OCI-LY3 (cell line): ENCODE results near the gene MRPL4.

Source experiments
- H2AFZ ChIP-seq: fragments of 200-600, 300-600 bp; shearing (Covaris generic); 2 replicates; pipeline ENCODE4 v1.6.0; 2014; ENCODE audit warnings: antibody characterized with exemption, low read depth, low read length
- H3K27ac ChIP-seq: fragments of 200-600, 300-600 bp; sonication (generic); 2 replicates; pipeline ENCODE4 v1.5.1; 2014; ENCODE audit warnings: mild to moderate bottlenecking, low read length, moderate library complexity, mixed read lengths
- H3K27me3 ChIP-seq: fragments of 200-600, 300-600 bp; sonication (generic); 2 replicates; pipeline ENCODE4 v1.6.1; 2014; ENCODE audit warnings: low read depth, low read length, mixed read lengths
- H3K36me3 ChIP-seq: fragments of 200-600, 300-600 bp; sonication (generic); replicated peaks from 2 replicates; pipeline ENCODE3; 2014; ENCODE audit warnings: low read depth, low read length, mixed read lengths
- H3K4me1 ChIP-seq: fragments of 300-600, 200-600 bp; sonication (generic); 2 replicates; pipeline ENCODE4 v1.6.1; 2014; ENCODE audit warnings: low read length, mixed read lengths
- H3K4me2 ChIP-seq: fragments of 200-600, 300-600 bp; sonication (generic); 2 replicates; pipeline ENCODE4 v1.6.1; 2014; ENCODE audit warnings: low read length, mixed read lengths
- H3K4me3 ChIP-seq: fragments of 300-600, 200-600 bp; sonication (generic); 2 replicates; pipeline ENCODE4 v1.5.1; 2014; ENCODE audit warnings: antibody characterized with exemption, mild to moderate bottlenecking, low read length, moderate library complexity
- H3K79me2 ChIP-seq: fragments of 300-600, 200-600 bp; shearing (Covaris generic); 2 replicates; pipeline ENCODE4 v1.6.1; 2014; ENCODE audit warnings: mild to moderate bottlenecking, low read length, mixed read lengths
- H3K9ac ChIP-seq: fragments of 300-600, 200-600 bp; shearing (Covaris generic); 2 replicates; pipeline ENCODE4 v1.6.0; 2014; ENCODE audit warnings: mild to moderate bottlenecking, low read length, moderate library complexity
- H3K9me3 ChIP-seq: fragments of 200-600, 300-600 bp; shearing (Covaris generic); 2 replicates; pipeline ENCODE4 v1.6.1; 2014; ENCODE audit warnings: low read length, mixed read lengths; ENCODE audit not compliant: insufficient read depth
- H4K20me1 ChIP-seq: fragments of 200-600, 300-600 bp; sonication (generic); 2 replicates; pipeline ENCODE4 v1.6.1; 2016; ENCODE audit warnings: low read length, mixed read lengths; ENCODE audit not compliant: insufficient read depth
- EZH2phosphoT487 ChIP-seq: fragments of 200-600 bp; shearing (Covaris generic); IDR thresholded peaks from 2 replicates; pipeline ENCODE4 v1.6.1; 2018; ENCODE audit warnings: antibody characterized with exemption, mixed run types, low read depth
- TF ChIP-seq, protein P1 (sequence below): fragments of 200-600, 300-600 bp; sonication (generic); IDR thresholded peaks from 2 replicates; pipeline ENCODE4 v1.5.1; 2014; ENCODE audit warnings: antibody characterized with exemption, low read length, low read depth

Gene MRPL4

DNA sequence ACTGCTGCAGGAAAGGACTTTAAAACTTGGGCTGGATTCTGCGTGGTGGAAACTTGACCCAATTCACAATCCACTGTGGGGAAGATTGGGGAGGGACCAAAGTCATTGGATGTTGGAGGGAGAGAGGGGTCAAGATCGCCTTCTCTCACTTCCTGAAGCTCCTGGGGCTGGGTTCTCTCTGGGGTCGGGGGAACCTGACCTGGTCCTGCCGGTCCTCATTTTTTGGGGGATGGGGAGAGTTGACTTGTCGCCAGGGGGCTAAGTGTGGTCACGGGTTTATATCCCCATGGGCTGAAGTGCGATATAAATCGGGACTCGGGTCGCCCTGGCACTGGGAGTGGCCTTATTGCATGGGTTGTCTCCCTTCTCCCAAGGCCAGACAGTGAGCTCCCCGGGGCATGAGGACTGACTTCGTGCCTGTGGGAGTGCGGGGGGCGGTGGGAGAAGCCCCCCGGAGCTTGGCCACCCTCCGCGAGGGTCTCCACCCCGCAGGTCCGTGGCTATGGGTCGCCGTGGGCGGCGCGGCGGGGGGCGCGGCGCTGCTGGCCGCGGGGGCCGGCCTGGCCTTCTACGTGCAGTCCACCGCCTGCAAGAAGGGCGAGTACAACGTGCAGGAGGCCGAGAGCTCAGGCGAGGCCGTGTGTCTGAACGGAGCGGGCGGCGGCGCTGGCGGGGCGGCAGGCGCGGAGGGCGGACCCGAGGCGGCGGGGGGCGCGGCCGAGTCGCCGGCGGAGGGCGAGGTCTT lies 44.0 kb downstream of the MRPL4 start:
- Histone ChIP-seq H3K4me3 (no peak overlapping the region), H2AFZ (no peak overlapping the region), H3K27me3 (no peaks in the 10 kb centered on the region), H3K36me3 (peaks cover 8% of the 10 kb centered on the region), H3K9me3 (no peaks in the 10 kb centered on the region), H3K9ac (no peak overlapping the region), H3K27ac (no peak overlapping the region), H3K4me1 (no peaks in the 10 kb centered on the region; the same call in 1 of the 2 replicates), H3K79me2 (no peaks in the 10 kb centered on the region), H4K20me1 (no peaks in the 10 kb centered on the region), H3K4me2 (no peak overlapping the region)
- TF ChIP-seq EZH2phosphoT487 = no peak
- TF ChIP-seq, protein P1, sequence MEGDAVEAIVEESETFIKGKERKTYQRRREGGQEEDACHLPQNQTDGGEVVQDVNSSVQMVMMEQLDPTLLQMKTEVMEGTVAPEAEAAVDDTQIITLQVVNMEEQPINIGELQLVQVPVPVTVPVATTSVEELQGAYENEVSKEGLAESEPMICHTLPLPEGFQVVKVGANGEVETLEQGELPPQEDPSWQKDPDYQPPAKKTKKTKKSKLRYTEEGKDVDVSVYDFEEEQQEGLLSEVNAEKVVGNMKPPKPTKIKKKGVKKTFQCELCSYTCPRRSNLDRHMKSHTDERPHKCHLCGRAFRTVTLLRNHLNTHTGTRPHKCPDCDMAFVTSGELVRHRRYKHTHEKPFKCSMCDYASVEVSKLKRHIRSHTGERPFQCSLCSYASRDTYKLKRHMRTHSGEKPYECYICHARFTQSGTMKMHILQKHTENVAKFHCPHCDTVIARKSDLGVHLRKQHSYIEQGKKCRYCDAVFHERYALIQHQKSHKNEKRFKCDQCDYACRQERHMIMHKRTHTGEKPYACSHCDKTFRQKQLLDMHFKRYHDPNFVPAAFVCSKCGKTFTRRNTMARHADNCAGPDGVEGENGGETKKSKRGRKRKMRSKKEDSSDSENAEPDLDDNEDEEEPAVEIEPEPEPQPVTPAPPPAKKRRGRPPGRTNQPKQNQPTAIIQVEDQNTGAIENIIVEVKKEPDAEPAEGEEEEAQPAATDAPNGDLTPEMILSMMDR = no peak

DNA sequence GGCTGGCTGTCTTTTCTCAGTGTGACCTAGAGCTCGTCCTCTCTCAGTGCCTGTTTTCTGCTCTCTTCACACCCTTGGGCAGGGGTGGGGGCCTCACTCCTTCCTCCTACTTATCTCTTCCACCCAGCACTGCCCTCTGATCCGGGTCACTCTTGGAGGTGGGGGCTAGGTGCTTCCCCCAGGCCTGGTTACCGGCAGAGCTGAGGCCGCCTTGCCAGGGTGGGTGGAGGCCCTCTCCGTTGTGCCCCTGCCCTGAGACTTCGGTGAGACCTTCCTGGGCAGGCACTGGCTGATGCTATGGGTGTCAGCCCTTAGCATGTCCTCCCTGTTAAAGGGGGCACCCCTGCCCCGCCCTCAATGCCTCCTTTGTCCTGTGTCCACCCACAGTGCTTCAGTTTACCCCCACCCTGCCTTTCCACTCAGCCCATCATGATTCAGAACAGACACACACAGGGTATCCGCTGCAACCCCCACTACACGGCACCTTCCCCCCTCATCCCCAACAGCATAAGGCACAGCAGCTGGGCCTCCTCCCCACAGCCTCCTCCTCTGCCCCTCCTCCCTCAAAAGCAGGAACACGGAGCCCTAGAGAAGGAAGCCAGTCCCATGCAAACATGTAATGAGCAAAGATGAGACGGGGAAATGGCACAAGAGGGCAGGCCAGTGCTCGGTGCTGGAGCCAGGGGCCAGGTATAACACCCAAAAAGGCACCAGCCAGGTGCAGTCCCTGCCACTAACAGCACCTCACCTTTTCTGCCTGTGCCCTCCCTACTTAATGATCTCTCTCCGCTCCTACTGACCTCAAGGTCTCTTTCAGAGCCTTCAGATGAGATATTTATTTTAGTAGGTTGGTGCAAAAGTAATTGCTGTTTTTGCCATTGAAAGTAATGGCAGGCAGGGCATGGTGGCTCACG lies 47.8 kb downstream of the MRPL4 start:
- H4K20me1 ChIP-seq = no peaks in the 10 kb centered on the region
- H3K4me3 ChIP-seq = no peak overlapping the region
- H3K36me3 ChIP-seq = no peaks in the 10 kb centered on the region
- no peak overlapping the region for H3K27ac ChIP-seq
- no peak overlapping the region for H3K9ac ChIP-seq
- no peaks in the 10 kb centered on the region; the same call in 1 of the 2 replicates for H3K4me1 ChIP-seq
- H3K27me3 ChIP-seq = 0 out of 2 replicates have a peak, but pooled peaks cover 2% of the 10 kb centered on the region
- H2AFZ ChIP-seq = peak overlapping the region; percentile 0; the same call in 1 of the 2 replicates
- 0 out of 2 replicates have a peak overlapping the region, but pooled peaks have one; percentile 5 for H3K4me2 ChIP-seq
- no peaks in the 10 kb centered on the region for H3K9me3 ChIP-seq
- TF ChIP-seq, protein P1 = no peak
- no peak for TF ChIP-seq EZH2phosphoT487
- no peaks in the 10 kb centered on the region for H3K79me2 ChIP-seq

DNA sequence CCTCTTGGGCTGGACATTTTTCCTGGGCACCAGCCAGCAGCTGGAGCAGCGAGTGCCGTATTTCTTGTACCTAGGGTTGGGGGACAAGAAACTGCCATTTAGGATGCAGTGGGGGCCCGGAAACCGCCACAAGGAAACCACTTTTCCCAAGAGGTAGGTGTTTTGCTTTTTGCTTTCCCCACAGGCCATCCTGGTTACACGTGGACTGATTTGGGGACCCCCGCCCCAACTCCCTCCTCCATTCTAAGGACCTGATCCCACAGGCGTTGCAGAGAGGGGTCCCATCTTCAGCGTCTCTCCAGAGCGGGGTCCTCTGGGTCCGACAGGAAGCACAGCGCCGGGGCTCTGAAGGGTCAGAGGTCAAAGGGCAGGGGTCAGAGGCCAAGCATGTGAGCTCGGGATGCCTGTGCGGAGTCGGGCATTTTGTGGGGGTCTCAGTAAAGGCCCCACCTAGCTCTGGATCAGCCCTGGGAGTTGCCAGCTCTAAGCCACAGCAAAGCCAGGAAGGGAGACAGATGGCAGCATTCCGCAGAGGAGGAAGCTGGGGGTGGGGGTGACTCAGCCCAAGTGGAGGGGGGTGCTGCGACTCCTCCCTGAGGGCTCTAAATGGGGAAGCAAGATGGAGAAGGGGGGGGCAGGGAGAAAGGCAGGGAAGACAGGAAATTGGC lies 53.3 kb downstream of the MRPL4 start:
- Histone ChIP-seq H4K20me1 (no peaks in the 10 kb centered on the region), H3K9ac (no peak overlapping the region), H3K36me3 (no peaks in the 10 kb centered on the region), H3K4me1 (no peaks in the 10 kb centered on the region), H3K4me2 (no peak overlapping the region), H3K79me2 (no peaks in the 10 kb centered on the region), H3K27me3 (0 out of 2 replicates have a peak, but pooled peaks cover 2% of the 10 kb centered on the region), H3K27ac (no peak overlapping the region), H3K9me3 (no peaks in the 10 kb centered on the region), H3K4me3 (no peak overlapping the region), H2AFZ (no peak overlapping the region)
- TF ChIP-seq EZH2phosphoT487 = no peak
- TF ChIP-seq, protein P1 = no peak
